Urinary bladder (tissue), 4 donors: ENCODE data around the gene MKRN2OS. TPM values are rescaled to one million over a fixed set of nuclear protein-coding genes. Genes with fewer than 3 reads are reported as not detected.
A peak's percentile ranks its signal among the peaks of the same experiment; 100 is the strongest.

Source experiments
- DNase-seq: peaks from one replicate; pipeline ENCODE4 v3.0.0-alpha.2; 2015; ENCODE audit errors: extremely low spot score
- H3K27ac ChIP-seq: one replicate; pipeline ENCODE4 v1.5.1; 2013; ENCODE audit warnings: low read depth, mild to moderate bottlenecking, moderate library complexity
- H3K36me3 ChIP-seq: one replicate; pipeline ENCODE4 v1.6.1; 2013; ENCODE audit warnings: mild to moderate bottlenecking, moderate library complexity; ENCODE audit not compliant: insufficient read depth
- H3K4me1 ChIP-seq: one replicate; pipeline ENCODE4 v1.6.1; 2013; ENCODE audit warnings: mild to moderate bottlenecking, moderate library complexity; ENCODE audit not compliant: insufficient read depth
- H3K4me3 ChIP-seq: one replicate; pipeline ENCODE4 v1.5.1; 2013; ENCODE audit warnings: low read depth, low read length
- WGBS: extraction: QIAGEN DNeasy Blood & Tissue Kit; methylation state at CpG from one replicate; pipeline ENCODE4 v1.1.7; 2013; 5-methylcytosine and 5-hydroxymethylcytosine counted together
- polyA plus RNA-seq: library from polyadenylated mRNA; stranded (reverse); fragments of 200-250 nt; gene quantifications from one replicate; pipeline ENCODE4 v1.2.3, GENCODE V29; 2013
- total RNA-seq: library from RNA; depleted of rRNA; stranded (reverse); fragments of >200 nt; gene quantifications from one replicate; pipeline ENCODE4 v1.2.3, GENCODE V29; 2014
- donor health status: healthy with polysubstance abuse.
- donor health status: healthy.

Gene MKRN2OS
- total and polyA plus RNA-seq, 2 donors = 0.33 TPM; not detected in 1

DNA sequence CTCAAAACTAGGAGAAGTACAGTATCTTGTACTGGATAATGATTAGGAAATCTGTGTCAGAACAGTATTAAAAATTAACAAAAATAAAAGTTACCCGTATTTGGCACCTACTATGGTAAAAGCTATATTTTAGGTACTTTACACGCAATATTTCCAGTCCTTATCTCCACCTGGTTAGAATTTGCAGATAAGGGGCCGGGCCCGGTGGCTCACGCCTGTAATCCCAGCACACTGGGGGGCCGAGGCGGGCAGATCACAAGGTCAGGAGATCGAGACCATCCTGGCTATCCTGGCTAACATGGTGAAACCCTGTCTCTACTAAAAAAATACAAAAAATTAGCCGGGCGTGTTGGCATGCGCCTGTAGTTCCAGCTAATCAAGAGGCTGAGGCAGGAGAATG lies 28.4 kb downstream of the MKRN2OS start:
- Histone ChIP-seq H3K36me3 (no peaks in the 10 kb centered on the region), H3K4me3 (no peak overlapping the region), H3K27ac (no peak overlapping the region), H3K4me1 (no peaks in the 10 kb centered on the region)
- DNase-seq = no peak
- 83% methylated on average over 11 of the region's 11 CpGs for WGBS

DNA sequence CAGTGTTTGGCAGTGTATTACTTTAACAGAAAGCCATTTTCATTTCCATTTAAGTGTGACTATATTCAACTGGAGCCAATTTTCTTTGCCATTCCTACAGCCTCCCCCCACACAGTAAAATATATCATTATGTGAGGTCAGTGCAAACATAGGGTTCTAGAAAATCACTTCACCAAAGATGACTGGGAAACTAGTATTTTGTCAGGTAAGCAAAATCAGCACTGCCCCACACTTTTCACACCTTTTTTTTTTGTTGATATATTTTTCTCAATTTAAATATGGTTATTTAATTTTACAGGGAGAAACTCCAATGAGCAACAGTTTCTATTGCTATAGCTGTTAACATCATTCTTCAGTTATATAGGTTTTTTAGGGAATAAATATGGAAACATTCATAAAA lies 29.7 kb downstream of the MKRN2OS start:
- Histone ChIP-seq H3K4me1 (no peaks in the 10 kb centered on the region), H3K27ac (no peak overlapping the region), H3K4me3 (no peak overlapping the region), H3K36me3 (no peaks in the 10 kb centered on the region)
- no peak for DNase-seq

DNA sequence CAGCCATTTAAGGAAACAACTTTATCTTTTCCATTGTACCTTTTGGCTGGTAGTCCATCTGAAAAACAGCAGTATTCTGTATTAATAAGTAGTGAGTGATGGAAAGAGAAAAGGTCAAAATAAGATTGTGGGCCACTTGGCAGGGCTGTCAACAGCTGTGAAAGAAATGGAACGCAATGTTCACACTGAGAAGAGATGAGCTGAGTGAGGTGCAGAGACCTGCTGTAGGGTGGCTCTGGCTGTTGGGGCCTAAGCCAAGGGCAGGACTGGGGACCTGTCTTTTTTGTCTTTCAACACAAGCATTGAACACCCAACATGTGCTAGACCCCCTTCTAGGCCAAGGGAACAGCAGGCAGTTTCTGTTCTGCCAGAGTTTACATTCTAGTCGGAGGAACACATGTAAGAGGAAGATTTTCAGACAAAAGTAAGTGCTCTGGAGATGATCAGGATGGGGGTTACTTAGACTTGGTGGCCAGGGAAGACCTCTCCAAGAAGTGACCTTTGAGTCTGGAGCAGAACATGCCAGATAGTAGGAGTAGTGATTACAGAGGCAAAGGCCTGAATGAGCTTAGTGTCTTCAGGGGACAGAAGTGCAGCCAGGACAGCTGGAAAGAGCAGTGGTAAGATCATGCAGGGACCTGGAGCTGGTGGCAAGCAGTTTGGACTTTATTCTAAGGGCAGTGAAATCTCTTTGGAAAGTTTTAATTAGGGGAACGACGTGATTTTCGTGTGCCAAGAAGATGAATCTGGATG lies 31.4 kb downstream of the MKRN2OS start:
- Histone ChIP-seq H3K27ac (no peak overlapping the region), H3K36me3 (no peaks in the 10 kb centered on the region), H3K4me1 (peaks cover 2% of the 10 kb centered on the region), H3K4me3 (no peak overlapping the region)
- DNase-seq = no peak
- WGBS = 91% methylated on average over 5 of the region's 5 CpGs

DNA sequence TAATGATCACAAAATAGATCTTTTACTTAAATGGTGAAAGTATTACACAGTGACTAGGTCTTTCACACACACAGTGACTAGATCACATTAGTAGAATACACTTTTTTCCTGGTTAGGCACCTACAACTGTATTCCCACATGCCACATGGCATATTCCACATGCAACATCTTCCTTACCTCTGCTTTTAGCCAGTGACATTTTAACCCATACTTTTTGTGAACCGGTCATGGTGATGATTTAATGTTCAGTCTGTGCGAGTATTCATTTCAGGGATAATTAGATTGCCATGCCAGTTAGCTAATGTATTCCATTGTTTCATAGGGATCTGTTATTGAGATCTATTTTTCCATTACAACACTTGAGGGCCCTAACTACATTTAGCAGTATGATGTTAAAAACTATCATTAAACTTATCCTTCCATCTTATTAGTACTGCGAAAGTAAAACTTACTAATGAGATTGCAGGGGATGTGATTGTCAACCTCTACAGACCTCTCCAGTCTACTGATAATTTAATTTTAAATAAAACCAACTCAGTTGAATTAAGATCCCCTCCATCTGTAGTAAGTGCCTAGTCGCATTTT lies 32.7 kb downstream of the MKRN2OS start:
- no peaks in the 10 kb centered on the region for H3K36me3 ChIP-seq
- H3K4me3 ChIP-seq = no peak overlapping the region
- no peak overlapping the region for H3K27ac ChIP-seq
- WGBS = 92% methylated on average over 4 of the region's 4 CpGs
- no peak for DNase-seq
- H3K4me1 ChIP-seq = peaks cover 2% of the 10 kb centered on the region

DNA sequence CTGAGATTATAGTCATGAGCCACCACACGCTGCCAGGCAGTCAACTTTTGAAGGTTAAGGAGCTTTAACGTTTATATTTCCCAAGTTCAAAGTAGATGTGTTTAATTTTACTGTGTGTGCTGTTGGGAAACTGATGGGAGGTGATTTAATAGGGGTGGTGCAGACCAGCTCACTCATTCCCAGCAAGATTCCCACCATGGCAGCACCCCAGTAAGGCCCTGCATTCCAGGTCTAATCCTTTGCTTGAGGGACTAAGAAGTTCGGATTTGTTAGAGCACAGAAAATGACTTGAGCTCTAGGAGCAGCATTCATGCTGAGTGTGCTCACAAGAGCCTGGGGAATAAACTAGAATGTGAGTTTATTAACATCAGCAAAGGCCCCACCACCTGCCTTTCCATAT lies 35.8 kb downstream of the MKRN2OS start:
- H3K36me3 ChIP-seq = no peaks in the 10 kb centered on the region
- WGBS = 69% methylated on average over 3 of the region's 3 CpGs

DNA sequence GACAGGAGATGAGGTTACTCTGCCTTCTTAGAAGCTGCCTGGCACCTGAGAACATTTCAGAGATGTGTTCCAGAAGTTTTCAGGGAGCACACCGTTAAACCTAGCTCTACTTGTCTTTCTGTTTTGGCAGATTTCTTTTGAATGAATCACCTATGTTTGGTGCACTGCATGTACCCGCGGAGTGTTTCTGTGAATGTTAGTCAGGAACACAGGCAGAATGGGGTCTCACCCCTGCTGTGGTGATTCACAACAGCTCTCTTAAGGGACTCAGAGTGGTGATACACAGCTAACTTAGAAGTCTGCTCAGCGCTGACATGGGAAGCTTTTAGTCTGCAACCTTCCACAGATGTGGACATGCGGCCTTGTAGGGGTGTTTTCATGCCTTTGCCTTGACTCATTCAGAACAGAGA lies 37.0 kb downstream of the MKRN2OS start:
- H3K27ac ChIP-seq = no peak overlapping the region
- no peaks in the 10 kb centered on the region for H3K36me3 ChIP-seq
- peaks cover 2% of the 10 kb centered on the region for H3K4me1 ChIP-seq
- no peak for DNase-seq
- 49% methylated on average over 5 of the region's 5 CpGs for WGBS
- H3K4me3 ChIP-seq = no peak overlapping the region

More for the DNA sequence above, 35.8 kb downstream of the MKRN2OS start:
- Histone ChIP-seq H3K4me3 (no peak overlapping the region), H3K27ac (no peak overlapping the region), H3K4me1 (peaks cover 2% of the 10 kb centered on the region)
- DNase-seq = no peak

DNA sequence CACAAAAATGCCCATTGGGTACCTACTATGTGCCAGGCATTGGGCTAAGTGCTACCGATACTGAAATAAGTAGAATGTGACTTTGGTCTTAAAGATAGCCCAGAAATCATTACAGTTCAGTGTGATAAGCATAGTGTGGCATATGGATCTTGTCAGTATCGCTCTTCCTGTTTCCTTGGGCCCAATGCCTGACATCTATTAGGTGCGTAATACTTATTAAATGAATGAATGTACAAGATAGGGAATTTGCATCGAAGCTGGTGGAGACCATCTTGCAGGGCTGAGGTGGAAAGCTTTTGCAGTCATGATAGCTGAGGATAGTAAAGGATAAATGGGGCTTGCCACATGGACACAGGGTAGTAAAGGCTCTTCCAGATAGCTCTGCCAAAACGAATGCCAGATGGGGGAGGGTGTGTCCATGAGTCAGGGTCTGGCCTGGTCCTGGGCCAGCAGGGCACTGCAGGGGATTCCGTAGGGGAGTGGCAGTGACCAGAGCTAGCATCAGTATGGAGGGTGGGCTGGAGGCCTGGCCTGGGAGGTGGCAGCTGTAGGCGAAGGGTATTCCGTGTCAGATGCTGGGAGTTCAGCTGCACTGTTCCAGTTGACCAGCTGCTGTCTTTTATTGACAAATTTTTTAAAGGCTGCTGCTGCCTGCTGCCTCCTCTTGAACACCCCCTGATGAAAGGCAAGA lies 37.6 kb downstream of the MKRN2OS start:
- H3K36me3 ChIP-seq = no peaks in the 10 kb centered on the region
- peak overlapping the region; percentile 38 for H3K27ac ChIP-seq
- no peak overlapping the region for H3K4me3 ChIP-seq
- WGBS = 60% methylated on average over 8 of the region's 8 CpGs
- DNase-seq = no peak
- peaks cover 2% of the 10 kb centered on the region for H3K4me1 ChIP-seq

DNA sequence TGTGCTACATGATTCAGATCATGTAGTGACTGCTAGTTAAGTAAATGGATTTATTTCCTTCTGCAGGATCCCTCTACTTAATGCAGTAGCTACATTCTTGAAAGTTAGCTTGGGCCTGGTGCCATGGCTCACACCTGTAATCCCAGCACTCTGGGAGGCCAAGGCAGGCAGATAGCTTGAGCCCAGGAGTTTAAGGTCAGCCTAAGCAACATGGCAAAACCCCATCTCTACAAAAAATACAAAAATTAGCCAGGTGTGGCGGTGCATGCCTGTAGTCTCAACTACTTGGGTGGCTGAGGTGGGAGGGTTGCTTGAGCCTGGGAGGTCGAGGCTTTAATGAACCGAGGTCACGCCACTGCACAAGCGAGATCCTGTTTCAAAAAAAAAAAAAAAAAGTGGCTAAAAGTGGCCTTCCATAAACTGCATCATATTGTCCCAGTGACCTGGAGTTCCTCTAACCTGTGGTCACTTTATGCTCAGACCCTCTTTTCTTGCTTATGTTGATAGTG lies 39.0 kb downstream of the MKRN2OS start:
- Histone ChIP-seq H3K4me3 (no peak overlapping the region), H3K4me1 (peaks cover 2% of the 10 kb centered on the region), H3K27ac (no peak overlapping the region), H3K36me3 (no peaks in the 10 kb centered on the region)
- no peak for DNase-seq
- 92% methylated on average over 5 of the region's 5 CpGs for WGBS

DNA sequence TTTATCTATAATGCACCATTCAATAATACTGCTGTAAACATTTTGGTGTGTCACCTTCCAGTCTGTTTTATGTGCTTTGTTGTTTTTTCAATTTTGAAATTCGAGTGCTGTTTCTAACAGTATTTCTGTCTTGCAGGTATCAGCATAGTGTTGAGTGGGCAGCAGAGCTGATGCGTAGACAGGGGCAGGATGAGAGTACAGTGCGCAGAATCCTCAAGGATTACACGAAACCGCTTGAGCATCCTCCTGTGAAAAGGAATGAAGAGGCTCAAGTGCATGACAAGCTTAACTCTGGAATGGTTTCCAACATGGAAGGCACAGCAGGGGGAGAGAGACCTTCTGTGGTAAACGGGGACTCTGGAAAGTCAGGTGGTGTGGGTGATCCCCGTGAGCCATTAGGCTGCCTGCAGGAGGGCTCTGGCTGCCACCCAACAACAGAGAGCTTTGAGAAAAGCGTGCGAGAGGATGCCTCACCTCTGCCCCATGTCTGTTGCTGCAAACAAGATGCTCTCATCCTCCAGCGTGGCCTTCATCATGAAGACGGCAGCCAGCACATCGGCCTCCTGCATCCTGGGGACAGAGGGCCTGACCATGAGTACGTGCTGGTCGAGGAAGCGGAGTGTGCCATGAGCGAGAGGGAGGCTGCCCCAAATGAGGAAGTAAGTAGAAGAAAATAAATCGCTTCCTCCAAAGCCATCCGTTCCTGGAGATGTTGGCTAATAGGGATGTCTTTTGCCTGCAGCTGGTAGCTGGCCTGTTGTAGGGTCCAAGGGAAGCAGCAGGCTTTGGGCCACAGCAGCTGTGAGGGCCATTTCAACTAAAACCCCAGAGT lies 42.0 kb downstream of the MKRN2OS start:
- no peak overlapping the region for H3K4me3 ChIP-seq
- no peaks in the 10 kb centered on the region for H3K36me3 ChIP-seq
- H3K27ac ChIP-seq = no peak overlapping the region
- 90% methylated on average over 18 of the region's 18 CpGs for WGBS
- H3K4me1 ChIP-seq = no peaks in the 10 kb centered on the region
- DNase-seq = no peak

DNA sequence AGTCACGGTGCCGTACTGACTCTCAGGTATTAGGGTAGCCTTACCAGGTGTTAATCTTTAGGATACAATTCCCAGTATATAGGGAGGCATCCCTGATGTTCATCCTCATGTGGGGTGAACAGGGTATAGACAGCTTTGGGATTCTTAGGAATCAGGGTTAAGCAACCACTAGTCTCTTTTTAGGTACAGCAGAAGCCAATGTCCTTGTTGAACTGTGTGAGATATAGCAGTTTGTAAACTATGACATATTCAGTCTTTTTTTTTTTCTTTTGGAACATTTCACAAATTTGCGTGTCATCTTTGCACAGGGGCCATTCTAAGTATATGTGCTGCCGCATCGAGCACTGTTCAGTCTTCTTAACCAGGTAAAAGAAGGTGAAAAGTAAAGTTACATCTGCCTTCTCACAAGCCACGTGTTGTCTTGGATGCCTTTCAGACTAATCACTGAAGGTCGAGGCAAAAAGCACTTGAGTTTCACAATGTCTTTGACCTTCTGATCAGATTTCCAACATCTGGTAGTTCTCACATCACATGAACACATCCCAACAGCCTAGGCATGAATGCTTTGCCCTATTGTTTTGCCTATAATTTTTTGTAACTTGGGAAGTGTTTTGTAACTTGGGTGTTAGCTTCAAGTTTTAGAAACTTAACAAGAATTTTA lies 43.8 kb downstream of the MKRN2OS start:
- DNase-seq = no peak
- H3K27ac ChIP-seq = no peak overlapping the region
- H3K4me1 ChIP-seq = no peaks in the 10 kb centered on the region
- no peaks in the 10 kb centered on the region for H3K36me3 ChIP-seq
- 81% methylated on average over 7 of the region's 7 CpGs for WGBS
- no peak overlapping the region for H3K4me3 ChIP-seq

DNA sequence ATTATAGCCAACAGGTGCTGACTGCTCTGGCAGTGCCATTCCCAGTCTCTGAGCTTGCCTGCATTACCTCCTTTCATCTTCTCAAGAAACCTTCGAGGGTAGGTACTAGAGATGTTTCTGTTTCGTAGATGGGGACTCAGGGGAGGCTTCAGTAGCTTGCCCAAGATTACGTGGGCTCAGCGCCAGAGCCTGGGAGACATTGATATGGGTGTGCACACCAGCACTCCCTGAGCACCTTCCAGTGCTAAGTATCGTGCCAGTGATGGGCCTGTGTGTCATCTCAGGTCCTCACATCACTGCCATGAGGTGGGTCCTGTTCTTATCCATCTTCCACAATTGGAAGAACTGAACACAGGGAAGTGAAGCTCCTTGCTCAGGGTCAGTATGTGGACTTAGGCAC lies 45.8 kb downstream of the MKRN2OS start:
- Histone ChIP-seq H3K36me3 (no peaks in the 10 kb centered on the region), H3K27ac (no peak overlapping the region), H3K4me1 (no peaks in the 10 kb centered on the region), H3K4me3 (no peak overlapping the region)
- no peak for DNase-seq
- WGBS = 94% methylated on average over 5 of the region's 5 CpGs

DNA sequence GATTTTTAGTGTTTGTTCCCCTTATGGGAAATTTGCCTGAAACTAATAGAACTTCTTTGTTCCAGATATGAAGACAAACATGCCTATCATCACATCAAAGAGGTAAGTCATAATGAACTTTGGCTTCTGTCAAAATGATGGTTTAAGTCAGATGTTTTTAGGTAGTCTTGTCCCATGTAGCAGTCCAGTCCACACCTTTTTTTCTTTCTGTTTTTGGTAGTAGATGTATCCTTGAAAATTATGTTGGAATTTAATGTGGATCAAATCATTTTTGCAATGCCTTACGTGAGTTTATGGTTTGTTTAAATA lies 48.9 kb downstream of the MKRN2OS start:
- Histone ChIP-seq H3K36me3 (peaks cover 2% of the 10 kb centered on the region), H3K4me1 (no peaks in the 10 kb centered on the region), H3K4me3 (no peak overlapping the region), H3K27ac (no peak overlapping the region)
- WGBS = 83% methylated on average over 1 of the region's 1 CpG
- no peak for DNase-seq
